WERI-Rb-1 (cell line): ENCODE data around the gene LNPK.
"Not testable (repeated sequence)": the region's sequence is repeated elsewhere in the genome, so short reads cannot be mapped to it uniquely, and the experiment has no call there.

Experiments
- DNase-seq: peaks from one replicate; pipeline ENCODE4 v3.0.0-alpha.2; 2020
- H3K27ac ChIP-seq: fragments of 250-450 bp; sonication (Bioruptor Pico); 2 replicates; pipeline ENCODE4 v1.5.1; 2020; ENCODE audit warnings: mild to moderate bottlenecking, moderate library complexity
- H3K27me3 ChIP-seq: fragments of 250-450 bp; sonication (Bioruptor Pico); 2 replicates; pipeline ENCODE4 v1.5.1; 2021; ENCODE audit warnings: mild to moderate bottlenecking, low read depth, moderate library complexity; ENCODE audit not compliant: insufficient read depth, severe bottlenecking
- H3K36me3 ChIP-seq: fragments of 250-450 bp; sonication (Bioruptor Pico); 2 replicates; pipeline ENCODE4 v1.5.1; 2020; ENCODE audit warnings: mild to moderate bottlenecking, moderate library complexity
- H3K4me3 ChIP-seq: 2 replicates; pipeline ENCODE4 v1.5.1; 2011; ENCODE audit warnings: low read depth, mild to moderate bottlenecking, control low read depth, low read length
- H3K9me3 ChIP-seq: fragments of 250-450 bp; sonication (Bioruptor Pico); 2 replicates; pipeline ENCODE4 v1.5.1; 2021; ENCODE audit warnings: mild to moderate bottlenecking, moderate library complexity; ENCODE audit not compliant: severe bottlenecking
- CTCF ChIP-seq: IDR thresholded peaks from 2 replicates; pipeline ENCODE4 v1.5.1; 2011; ENCODE audit warnings: low read depth, mild to moderate bottlenecking, control low read depth, inconsistent platforms, low read length

LNPK gene

GRCh38 chr2:175918935-175919334 is 83.1 kb downstream of the LNPK start:
- Histone ChIP-seq H3K9me3 (no peaks in the 10 kb centered on the region), H3K4me3 (no peak overlapping the region), H3K27me3 (no peaks in the 10 kb centered on the region), H3K36me3 (no peaks in the 10 kb centered on the region), H3K27ac (no peak overlapping the region)
- no peak for DNase-seq
- TF ChIP-seq CTCF: no peak

GRCh38 chr2:175914846-175915245 is 87.2 kb downstream of the LNPK start:
- DNase-seq: no peak
- Histone ChIP-seq H3K9me3 (no peaks in the 10 kb centered on the region), H3K36me3 (no peaks in the 10 kb centered on the region), H3K4me3 (no peak overlapping the region), H3K27ac (no peak overlapping the region), H3K27me3 (peaks cover 3% of the 10 kb centered on the region)
- no peak for TF ChIP-seq CTCF

GRCh38 chr2:175913849-175914743 is 88.0 kb downstream of the LNPK start:
- not testable (repeated sequence) for DNase-seq, H3K36me3 ChIP-seq, H3K27ac ChIP-seq, H3K4me3 ChIP-seq, H3K9me3 ChIP-seq, H3K27me3 ChIP-seq

DNA sequence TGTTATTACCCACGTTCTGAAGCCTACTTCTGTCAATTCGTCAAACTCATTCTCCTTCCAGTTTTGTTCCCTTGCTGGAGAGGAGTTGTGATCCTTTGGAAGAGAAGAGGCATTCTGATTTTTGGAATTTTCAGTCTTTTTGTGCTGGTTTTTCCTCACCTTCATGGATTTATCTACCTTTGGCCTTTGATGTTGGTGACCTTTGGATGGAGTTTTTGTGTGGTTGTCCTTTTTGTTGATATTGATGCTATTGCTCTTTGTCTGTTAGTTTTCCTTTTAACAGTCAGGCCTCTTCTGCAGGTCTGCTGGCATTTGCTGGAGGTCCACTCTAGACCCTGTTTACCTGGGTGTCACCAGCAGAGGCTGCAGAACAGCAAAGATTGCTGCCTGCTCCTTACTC is 88.8 kb downstream of the LNPK start:
- H3K27ac ChIP-seq, H3K4me3 ChIP-seq, H3K9me3 ChIP-seq, DNase-seq, H3K36me3 ChIP-seq: not testable (repeated sequence)
- peaks cover 15% of the 10 kb centered on the region for H3K27me3 ChIP-seq

- Histone ChIP-seq H3K4me3 (no peak overlapping the region), H3K27ac (no peak overlapping the region), H3K27me3 (peaks cover 34% of the 10 kb centered on the region), H3K9me3 (no peaks in the 10 kb centered on the region), H3K36me3 (no peaks in the 10 kb centered on the region)
- no peak for DNase-seq
- TF ChIP-seq CTCF: no peak
Observed at GRCh38 chr2:175904035-175904434, 98.0 kb downstream of the LNPK start.

DNA sequence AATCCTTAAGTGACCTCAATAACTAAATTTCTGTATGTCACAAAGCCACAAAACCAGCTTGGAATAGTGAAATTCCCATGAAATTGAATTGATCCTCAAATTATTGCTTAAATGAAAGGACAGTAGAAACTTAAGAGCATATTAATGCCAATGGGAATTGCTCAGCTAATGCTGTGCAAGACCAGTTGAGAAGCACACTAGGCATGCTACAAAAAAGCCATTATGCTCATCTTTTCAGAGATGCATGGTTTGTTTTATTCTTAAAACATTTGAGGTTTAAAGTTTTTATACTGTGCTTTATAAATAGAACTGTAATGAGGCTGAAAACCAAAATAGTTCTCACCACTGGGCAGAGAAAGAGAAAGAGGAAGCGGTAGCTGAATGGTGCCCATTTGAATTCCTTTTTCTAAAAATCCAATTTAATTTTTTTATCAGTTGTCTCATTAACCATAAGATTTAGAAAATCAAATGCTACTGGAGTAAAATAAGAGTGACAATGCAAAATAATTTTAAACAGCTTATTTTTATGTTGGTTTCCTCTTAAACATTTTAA is 98.6 kb downstream of the LNPK start:
- no peak overlapping the region for H3K4me3 ChIP-seq
- H3K27ac ChIP-seq: no peak overlapping the region
- H3K36me3 ChIP-seq: no peaks in the 10 kb centered on the region
- H3K9me3 ChIP-seq: no peaks in the 10 kb centered on the region
- peaks cover 31% of the 10 kb centered on the region for H3K27me3 ChIP-seq
- TF ChIP-seq CTCF: no peak
- no peak for DNase-seq

DNA sequence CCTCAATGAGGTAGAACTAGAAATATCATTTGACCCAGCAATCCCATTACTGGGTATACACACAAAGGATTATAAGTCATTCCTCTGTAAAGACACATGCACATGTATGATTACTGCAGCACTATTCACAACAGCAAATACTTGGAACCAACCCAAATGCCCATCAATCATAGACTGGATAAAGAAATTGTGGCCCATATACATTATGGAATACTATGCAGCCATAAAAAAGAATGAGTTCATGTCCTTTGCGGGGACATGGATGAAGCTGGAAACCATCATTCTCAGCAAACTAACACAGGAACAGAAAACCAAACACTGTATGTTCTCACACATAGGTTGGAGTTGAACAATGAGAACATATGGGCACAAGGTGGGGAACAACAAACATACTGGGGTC is 106.1 kb downstream of the LNPK start:
- not testable (repeated sequence) for H3K27ac ChIP-seq, H3K36me3 ChIP-seq, DNase-seq, H3K4me3 ChIP-seq, H3K9me3 ChIP-seq
- H3K27me3 ChIP-seq: peaks cover 23% of the 10 kb centered on the region
